HG03095 (cell line): Measurements from ENCODE around the gene PLXDC2.

Source experiments
- ATAC-seq: cut with Tn5 transposase; IDR thresholded peaks from one replicate; pipeline ENCODE4 v1.9.1; 2021; ENCODE audit warnings: moderate library complexity; ENCODE audit not compliant: unreplicated experiment

Gene PLXDC2

DNA sequence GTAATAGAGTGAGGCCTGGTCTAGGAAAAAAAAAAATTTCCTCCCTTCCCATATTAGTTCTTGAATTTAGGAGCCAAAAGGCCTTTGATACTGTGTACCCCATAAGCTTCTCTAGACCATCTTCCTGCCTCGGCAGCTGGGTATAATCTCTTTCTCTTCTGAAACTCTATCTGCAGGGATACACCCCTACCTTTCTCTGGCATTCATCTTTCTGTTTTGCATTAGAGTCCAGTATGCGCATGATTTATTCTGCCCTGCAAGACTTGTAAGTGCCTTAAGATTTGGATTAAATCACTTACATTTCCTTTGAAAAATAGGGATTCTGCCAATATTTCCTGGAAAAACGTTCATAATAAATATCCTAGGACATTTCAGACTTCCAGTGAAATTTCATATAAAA, 431.2 kb downstream of the PLXDC2 start:
- no peak for ATAC-seq

DNA sequence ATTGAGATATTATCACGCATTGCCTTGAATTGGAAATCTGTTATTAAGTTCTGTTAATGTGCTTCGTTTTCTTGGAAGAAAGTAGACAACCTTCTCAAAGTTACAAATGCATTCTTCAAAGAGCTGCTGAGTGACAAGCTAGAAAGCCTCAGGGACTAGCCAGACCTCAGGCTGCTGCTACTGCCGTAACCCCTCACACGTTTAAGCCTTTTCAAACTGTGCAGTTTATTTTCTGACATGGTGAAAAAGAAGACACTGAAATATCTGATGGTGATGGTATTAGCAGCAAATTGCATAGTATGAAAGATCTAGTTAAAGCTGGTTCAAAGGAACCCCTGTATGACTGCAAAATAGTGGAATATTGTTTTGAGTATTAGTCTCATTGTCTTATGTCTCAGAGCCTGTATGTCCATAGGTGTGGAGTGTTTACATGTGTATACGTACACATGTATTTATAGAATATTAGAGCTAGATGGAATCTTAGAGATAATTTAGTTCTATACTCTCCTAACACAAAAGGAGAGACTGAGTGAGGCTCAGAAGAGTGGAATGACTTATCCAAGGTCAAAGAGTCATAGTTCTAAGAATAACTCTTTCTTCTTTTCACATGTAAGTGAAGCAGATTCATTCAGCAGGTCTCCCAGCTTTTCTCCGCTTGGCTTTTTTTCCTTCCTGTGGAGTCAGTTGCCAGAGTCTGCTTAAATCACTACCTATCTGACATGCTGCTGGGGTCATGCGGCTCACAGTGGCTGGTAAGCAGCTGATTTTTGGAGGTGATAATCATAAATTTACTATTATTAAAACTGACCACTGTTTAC, 431.9 kb downstream of the PLXDC2 start:
- no peak for ATAC-seq

- ATAC-seq: no peak
These were observed 437.8 kb downstream of the PLXDC2 start for GRCh38 chr10:20254078-20254477.

DNA sequence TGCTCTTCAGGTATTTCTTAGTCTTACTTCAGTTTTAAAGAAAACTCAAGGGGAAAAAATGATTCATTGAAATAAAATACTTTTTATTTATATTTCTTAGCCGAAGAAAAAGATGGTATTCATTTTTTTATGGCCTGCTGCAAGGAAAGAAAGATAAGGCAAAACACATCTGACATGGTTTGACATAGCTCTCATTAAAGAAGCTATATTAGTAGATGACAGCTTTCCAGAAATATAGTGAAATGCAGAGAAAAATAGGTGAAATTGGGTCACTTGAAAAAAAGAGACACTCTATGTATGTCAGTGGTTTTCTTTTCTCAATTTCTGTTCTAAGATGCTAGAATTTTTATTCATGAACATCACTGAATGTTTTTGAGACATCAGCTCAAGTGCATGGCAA, 438.3 kb downstream of the PLXDC2 start:
- no peak for ATAC-seq

GRCh38 chr10:20256969-20257368, 440.7 kb downstream of the PLXDC2 start:
- ATAC-seq: no peak

GRCh38 chr10:20257422-20257821, 441.2 kb downstream of the PLXDC2 start:
- no peak for ATAC-seq

GRCh38 chr10:20265146-20265545, 448.9 kb downstream of the PLXDC2 start:
- ATAC-seq: no peak

GRCh38 chr10:20267734-20268133, 451.5 kb downstream of the PLXDC2 start:
- ATAC-seq: no peak

GRCh38 chr10:20271490-20271889, 455.3 kb downstream of the PLXDC2 start:
- no peak for ATAC-seq

DNA sequence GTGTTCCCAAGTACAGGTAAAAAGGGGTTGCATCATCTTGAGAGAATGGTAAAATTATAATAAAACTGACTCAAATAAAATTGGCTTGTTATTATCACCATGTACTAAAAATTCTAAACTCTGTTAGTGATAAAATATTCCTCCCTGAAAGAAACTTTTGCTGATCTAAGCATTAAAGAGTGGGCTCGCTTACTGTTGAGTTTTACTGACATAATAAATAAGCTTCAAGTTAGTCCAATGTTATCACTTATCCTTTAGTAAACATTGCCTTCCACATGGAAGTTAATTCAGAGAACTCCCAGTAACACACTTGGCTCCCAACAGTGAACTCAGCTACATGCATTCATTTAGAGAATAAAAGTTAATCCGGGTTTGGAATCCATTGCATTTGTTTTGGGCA, 456.4 kb downstream of the PLXDC2 start:
- no peak for ATAC-seq

GRCh38 chr10:20274571-20274970, 458.3 kb downstream of the PLXDC2 start:
- no peak for ATAC-seq

GRCh38 chr10:20276127-20276979, 460.1 kb downstream of the PLXDC2 start:
- ATAC-seq: no peak

GRCh38 chr10:20277820-20278219, 461.6 kb downstream of the PLXDC2 start:
- ATAC-seq: no peak

DNA sequence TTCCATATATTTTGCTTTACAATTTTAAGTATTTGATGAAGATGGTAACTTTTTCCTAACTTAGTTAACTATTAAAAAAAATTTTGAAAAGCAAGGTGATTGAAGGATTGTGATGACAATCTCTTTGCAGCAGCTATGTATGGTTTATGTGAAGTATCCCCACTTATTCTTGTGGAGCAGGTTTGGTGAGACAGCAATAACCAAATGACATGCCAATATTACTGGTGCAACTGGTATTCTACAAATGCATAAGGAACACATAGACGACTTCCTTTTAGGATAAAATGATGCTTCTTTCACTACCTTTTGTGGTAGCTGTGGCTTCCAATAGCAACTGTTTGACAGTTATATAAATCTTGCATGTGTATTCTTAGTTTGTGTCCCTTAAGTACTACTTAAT, 465.3 kb downstream of the PLXDC2 start:
- no peak for ATAC-seq

DNA sequence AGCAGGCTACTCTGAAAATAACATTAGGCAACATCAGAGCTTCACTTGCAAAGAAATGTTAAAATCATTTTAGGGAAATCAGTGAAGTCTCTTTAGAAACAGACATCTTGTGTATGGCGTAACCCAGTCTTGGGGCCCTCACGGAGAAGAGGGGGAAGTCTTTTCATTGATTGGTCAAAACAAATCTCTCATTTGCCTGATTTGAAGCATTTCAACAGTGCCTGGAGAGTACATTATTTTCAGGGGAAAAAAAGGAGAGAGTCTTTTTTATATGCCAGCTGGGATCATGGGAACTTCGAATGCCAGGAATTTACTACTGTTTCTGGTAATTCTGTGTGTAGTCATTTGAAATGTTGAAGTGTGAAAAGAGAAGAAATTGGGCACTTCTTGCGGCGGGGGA, 471.4 kb downstream of the PLXDC2 start:
- ATAC-seq: no peak

DNA sequence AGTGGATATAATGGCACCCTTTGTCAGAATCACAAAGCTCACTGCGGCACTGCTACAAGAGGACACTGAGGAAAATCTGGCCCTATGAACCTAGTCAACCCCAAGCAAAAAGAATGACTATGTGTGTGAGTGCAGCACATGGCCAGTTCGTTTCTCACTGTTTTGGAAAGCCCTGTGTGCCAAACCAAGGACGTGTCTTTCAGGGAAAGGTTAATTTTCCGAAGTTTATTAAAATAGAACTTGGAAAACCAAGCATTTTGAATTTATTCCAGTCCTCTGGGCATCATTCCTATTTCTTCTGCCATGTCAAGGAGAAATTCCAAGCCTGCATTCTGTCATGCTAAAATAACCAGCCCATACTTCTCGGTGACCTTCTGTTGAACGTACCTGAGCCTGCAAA, 471.8 kb downstream of the PLXDC2 start:
- ATAC-seq: no peak

DNA sequence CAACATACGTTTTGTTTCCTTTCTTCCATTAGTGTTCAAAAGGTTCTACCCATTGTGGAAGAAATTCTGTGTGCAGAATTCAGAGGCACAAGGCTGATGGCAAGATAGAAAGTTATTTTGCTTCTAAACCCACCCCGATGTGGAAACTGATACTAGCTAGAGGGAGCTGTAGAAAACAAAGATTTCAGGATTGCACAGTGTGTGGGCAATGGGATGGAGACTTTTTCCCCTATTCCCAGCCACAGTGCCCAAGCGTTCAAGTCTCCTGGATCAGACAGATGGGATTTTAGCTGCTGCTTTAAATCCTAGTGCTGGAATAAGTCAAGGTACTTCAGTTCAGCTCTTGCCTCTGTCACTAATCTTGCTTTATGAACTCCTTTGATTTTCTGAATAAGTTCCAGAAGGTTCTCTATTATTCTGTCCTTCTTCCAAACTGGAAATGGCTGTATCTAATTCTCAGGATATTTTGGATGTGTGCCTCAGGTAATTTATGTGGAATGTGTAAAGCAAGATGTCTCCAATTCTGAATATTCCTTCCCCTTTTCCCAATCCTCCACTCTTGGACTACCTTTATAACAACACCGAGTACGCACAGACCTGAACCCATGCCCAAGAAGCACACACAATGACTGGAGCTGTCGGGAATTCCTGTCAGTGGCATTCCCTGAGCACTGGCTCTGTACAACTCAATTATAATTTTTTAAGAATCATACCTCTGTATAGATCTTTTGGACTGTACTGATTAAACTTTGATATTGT, 473.0 kb downstream of the PLXDC2 start:
- ATAC-seq: no peak

DNA sequence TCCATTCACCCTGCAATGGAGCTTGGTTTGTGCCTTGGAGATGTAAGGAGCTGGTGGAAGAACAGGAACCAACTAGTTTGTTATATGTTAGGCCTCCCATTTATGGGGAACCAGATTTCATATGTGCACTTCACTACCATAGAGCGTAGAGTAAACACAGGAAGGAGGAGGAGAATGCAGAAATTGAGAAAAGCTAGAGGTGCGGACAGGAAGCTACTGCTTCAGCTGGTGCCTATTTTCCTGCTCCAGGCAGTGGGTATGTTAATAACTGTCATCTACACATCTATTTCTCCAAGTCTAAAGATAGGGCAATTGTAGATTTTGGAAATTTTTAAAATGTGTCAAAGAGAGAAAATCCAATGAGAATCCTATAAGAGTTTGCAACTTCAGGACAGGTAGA, 482.2 kb downstream of the PLXDC2 start:
- no peak for ATAC-seq

DNA sequence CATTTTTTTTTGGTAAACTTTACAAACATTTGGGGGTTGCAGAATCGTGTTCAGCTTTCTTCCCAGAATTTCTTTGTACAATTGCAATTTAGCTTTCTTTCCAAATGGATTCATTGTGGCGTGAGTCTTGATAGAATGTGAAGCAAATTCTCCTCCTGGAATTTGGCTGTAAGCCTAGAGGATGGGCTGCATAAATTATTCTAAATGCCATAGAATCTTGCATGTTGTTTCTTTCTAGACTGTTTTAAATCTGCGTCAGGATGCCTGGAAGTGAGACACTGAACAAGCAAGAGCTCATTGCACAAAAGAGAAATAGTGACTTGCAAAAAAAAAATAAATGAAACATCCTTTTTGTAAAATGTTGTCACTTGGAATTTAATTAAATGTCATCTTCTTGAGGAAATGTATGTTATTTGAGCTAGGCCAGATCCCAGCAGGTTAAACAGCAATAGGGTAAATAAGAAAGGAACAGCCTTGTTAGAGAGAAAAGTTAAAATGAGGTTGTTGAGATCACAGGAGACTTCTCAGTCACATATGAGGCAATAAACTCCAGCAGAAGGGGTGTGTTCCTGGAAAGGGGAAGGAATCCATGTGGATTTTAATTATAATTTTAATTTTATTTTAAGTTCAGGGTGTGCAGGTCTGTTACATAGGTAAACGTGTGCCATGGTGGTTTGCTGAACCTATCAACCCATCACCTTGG, 483.0 kb downstream of the PLXDC2 start:
- no peak for ATAC-seq

DNA sequence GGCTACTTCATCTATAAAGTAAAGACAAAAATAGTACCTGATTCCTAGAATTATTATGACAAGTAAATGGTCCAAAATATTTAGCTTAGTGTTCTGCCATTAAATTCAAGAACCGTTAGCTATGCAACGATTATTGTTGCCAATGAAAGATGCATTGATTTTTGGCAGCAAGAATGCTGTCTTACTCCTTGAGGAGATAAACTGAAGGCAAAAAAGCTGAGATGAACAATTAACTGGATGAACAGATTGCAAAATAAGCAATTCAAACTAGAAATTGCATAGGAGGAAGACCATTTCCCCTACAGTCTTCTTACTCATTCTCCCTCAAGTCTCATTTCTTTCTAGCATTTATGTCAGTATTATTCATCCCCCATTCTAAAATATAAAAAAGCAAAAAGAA, 484.5 kb downstream of the PLXDC2 start:
- ATAC-seq: no peak

- ATAC-seq: no peak
These were observed 485.8 kb downstream of the PLXDC2 start for GRCh38 chr10:20302033-20302432.
